CD4-positive, alpha-beta T cell treated with Interleukin-1 beta for 1 hour (primary cell): Measurements from ENCODE around the gene HRCT1.

Source experiments
- DNase-seq, 2 donors: peaks; one replicate each; pipeline ENCODE4 v3.0.0-alpha.2; 2020 to 2022

The HRCT1 gene

GRCh38 chr9:35945341-35946018 is 39.5 kb downstream of the HRCT1 start:
- DNase-seq, result peak; percentile 60 to 67

- no peak for DNase-seq
Observed at GRCh38 chr9:35948451-35948850, 42.4 kb downstream of the HRCT1 start.

GRCh38 chr9:35948901-35949318 is 42.9 kb downstream of the HRCT1 start:
- DNase-seq, result no peak

GRCh38 chr9:35951736-35952135 is 45.7 kb downstream of the HRCT1 start:
- no peak for DNase-seq

- no peak for DNase-seq
Observed at GRCh38 chr9:35952526-35953191, 46.7 kb downstream of the HRCT1 start.

GRCh38 chr9:35954942-35955546 is 49.0 kb downstream of the HRCT1 start:
- peak; percentile 57 to 69 for DNase-seq

- DNase-seq, result no peak
Observed at GRCh38 chr9:35956651-35957050, 50.6 kb downstream of the HRCT1 start.
